ENCODE results near the gene IGFBP6. TPM values are rescaled to one million over a fixed set of nuclear protein-coding genes. Genes with fewer than 3 reads are reported as not detected.

The IGFBP6 gene
- total RNA-seq, 8 experiments from 2014 or later, result 0.41 to 480 (median 1.9) TPM

DNA sequence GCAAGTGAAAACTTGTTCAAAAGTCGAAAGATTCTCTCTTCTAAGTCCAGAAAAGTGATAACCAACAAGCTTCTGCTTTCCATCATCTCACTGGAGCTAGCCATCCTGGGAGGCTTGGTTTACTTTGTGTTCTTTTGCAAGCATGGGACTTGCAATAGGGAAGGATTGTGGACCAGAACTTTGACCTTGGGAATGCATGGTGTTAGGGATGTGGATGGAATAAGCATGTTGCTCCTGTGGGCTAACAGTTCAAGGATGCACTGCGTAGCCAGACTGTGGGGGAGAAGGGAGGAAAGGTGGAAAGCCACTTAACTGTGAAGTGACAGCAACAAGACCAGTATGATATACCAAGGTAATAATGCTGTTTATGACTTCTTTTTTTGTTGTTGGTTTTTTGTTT, 34.4 kb downstream of the IGFBP6 start:
- in situ Hi-C loops (cut with MboI; ENCODE audit: low pct_unique_long_range_greater_than_20kb in 2 of 9, low sequenced_read_pairs in 9 of 9, unreplicated experiment in 9 of 9), result no loop called here

DNA sequence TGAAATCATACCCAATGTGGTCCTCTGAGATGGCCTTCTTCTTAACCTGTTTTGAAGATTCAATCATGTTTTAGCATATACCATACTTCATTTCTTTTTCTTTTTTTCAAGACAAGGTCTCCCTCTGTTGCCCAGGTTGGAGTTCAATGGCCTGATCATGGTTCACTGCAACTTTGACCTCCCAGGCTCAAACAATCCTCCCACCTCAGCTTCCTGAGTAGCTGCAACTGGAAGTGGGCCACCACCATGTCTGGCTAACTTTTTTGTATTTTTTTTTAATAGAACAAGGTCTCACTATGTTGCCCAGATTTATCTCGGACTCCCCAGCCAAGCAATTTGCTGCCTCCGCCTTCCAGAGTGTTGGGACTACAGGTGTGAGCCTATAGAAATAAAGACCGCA, 36.3 kb downstream of the IGFBP6 start:
- in situ Hi-C loops (cut with MboI; ENCODE audit: low pct_unique_long_range_greater_than_20kb in 2 of 9, low sequenced_read_pairs in 9 of 9, unreplicated experiment in 9 of 9), result no loop called here
- ATAC-seq (replicated peaks in 6 of 8), result no peak
- no peak overlapping the region for H3K27ac ChIP-seq
- WGBS, 10 experiments, result 50 to 100% (median 86%) methylated on average over 2 to 3 of the region's 3 CpGs; no CpG with 5 or more reads in 2 of the 10 experiments
- no peaks in the 10 kb centered on the region for H3K4me1 ChIP-seq (replicated peaks in 1 of 2)
- no peak overlapping the region for H3K4me3 ChIP-seq

More for the DNA sequence above, 34.4 kb downstream of the IGFBP6 start:
- Histone ChIP-seq H3K4me3 (no peak overlapping the region), H3K4me1 (replicated peaks in 1 of 2) (no peaks in the 10 kb centered on the region), H3K27ac (no peak overlapping the region)
- 60 to 93% (median 82%) methylated on average over 1 to 2 of the region's 2 CpGs; no CpG with 5 or more reads in 5 of the 10 experiments for WGBS, 10 experiments
- ATAC-seq (replicated peaks in 6 of 8), result no peak

DNA sequence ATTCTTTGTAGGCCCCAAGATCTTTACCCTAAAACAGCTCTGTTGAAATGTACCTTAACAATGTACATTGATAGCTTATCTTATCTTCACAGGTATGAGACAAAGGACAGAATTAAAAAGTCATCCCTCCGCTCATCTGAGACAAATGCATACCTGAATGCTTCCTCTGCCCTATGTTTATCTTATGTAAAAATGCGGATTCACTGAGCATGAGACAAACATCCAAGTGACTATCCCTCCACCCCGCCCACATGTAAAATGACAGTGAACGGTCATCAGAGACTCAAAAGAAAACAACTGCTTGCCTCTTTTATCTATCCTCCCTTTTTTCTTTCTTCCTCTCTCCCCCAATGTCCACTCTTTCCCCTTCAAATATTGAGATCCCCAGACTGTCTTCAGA, 45.9 kb downstream of the IGFBP6 start:
- in situ Hi-C loops (cut with MboI; ENCODE audit: low pct_unique_long_range_greater_than_20kb in 2 of 9, low sequenced_read_pairs in 9 of 9, unreplicated experiment in 9 of 9), result no loop called here
- WGBS, 10 experiments, result 0 to 86% (median 80%) methylated on average over 1 to 4 of the region's 4 CpGs; no CpG with 5 or more reads in 1 of the 10 experiments
- ATAC-seq (replicated peaks in 6 of 8), result peak in 3 of 8 experiments; percentile 59 to 87 (median 86)
- no peak overlapping the region for H3K27ac ChIP-seq
- no peaks in the 10 kb centered on the region for H3K4me1 ChIP-seq (replicated peaks in 1 of 2)
- no peak overlapping the region for H3K4me3 ChIP-seq

DNA sequence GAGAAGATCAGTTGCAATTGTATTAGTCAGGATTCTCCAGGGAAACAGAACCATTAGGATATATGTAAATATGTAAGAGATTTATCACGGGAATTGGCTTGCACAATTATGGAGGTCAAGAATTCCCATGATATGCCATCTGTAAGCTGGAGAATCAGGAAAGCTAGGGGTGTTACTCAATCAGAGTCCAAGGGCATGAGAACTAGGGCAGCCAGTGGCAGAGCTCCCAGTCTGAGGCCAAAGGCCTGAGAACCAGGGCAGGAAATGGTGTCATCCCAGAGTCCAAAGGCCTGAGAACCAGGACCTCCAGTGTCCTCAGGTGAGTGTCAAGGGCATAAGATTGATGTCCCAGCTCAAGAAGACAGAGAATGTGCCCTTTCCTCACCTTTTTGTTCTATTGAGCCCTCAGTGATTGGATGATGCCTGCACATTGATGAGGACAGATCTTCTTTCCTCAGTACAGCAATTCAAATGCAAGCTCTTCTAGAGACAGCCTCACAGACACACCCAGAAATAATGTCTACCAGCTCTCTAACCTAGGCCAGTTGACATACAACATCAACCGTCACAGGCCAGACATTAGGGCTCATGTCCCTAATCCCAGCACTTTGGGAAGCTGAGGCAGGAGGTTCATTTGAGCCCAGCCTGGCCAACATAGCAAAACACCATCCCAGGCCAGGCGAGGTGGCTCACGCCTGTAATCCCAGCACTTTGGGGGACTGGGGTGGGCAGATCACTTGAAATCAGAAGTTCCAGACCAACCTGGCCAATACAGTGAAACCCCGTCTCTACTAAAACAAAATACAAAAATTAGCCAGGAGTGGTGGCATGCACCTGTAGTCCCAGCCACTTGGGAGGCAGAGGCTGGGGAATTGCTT, 48.2 kb downstream of the IGFBP6 start:
- H3K27ac ChIP-seq, result no peak overlapping the region
- WGBS, 10 experiments, result 47 to 100% (median 70%) methylated on average over 1 to 5 of the region's 5 CpGs; no CpG with 5 or more reads in 1 of the 10 experiments
- H3K4me1 ChIP-seq (replicated peaks in 1 of 2), result peaks cover 0 to 3% of the 10 kb centered on the region in 2 donors
- ATAC-seq (replicated peaks in 6 of 8), result peak in 3 of 8 experiments; percentile 55 to 68 (median 61)
- H3K4me3 ChIP-seq, result no peak overlapping the region
- in situ Hi-C loops (cut with MboI; ENCODE audit: low pct_unique_long_range_greater_than_20kb in 2 of 9, low sequenced_read_pairs in 9 of 9, unreplicated experiment in 9 of 9), result no loop called here

DNA sequence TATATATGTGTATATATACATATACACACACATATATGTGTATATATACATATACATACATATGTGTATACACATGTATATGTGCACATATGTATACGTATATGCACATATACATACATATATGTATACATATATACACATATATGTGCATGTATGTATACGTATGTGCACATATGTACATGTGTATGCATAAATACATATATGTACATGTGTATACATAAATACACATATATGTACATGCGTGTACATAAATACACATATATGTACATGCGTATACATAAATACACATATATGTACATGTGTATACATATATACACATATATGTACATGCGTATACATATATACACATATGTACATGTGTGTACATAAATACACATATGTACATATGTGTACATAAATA, 49.7 kb downstream of the IGFBP6 start:
- H3K27ac ChIP-seq, result no peak overlapping the region
- H3K4me3 ChIP-seq, result no peak overlapping the region
- WGBS, 10 experiments, result 60 to 100% (median 93%) methylated on average over 1 to 3 of the region's 5 CpGs; no CpG with 5 or more reads in 5 of the 10 experiments
- H3K4me1 ChIP-seq (replicated peaks in 1 of 2), result peaks cover 0 to 11% of the 10 kb centered on the region in 2 donors
- in situ Hi-C loops (cut with MboI; ENCODE audit: low pct_unique_long_range_greater_than_20kb in 2 of 9, low sequenced_read_pairs in 9 of 9, unreplicated experiment in 9 of 9), result no loop called here
- ATAC-seq (replicated peaks in 6 of 8), result no peak

DNA sequence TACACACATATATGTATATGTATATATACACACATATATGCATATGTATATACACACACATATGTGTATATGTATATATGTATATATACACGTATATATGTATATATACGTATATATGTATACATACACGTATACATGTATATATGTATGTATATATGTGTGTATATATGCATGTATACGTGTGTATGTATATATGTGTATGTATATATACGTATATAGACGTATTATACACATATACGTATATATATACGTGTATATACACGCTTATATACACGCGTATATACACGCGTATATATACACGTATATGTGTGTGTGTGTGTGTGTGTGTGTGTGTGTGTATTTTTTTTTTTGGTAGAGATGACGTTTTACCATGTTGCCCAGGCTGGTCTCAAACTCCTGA, 50.2 kb downstream of the IGFBP6 start:
- no peak for ATAC-seq (replicated peaks in 6 of 8)
- Histone ChIP-seq H3K4me3 (no peak overlapping the region), H3K27ac (no peak overlapping the region), H3K4me1 (replicated peaks in 1 of 2) (peaks cover 0 to 11% of the 10 kb centered on the region in 2 donors)
- in situ Hi-C loops (cut with MboI; ENCODE audit: low pct_unique_long_range_greater_than_20kb in 2 of 9, low sequenced_read_pairs in 9 of 9, unreplicated experiment in 9 of 9), result no loop called here
- WGBS, 10 experiments, result 60 to 86% methylated on average over 1 to 12 of the region's 15 CpGs; no CpG with 5 or more reads in 8 of the 10 experiments

DNA sequence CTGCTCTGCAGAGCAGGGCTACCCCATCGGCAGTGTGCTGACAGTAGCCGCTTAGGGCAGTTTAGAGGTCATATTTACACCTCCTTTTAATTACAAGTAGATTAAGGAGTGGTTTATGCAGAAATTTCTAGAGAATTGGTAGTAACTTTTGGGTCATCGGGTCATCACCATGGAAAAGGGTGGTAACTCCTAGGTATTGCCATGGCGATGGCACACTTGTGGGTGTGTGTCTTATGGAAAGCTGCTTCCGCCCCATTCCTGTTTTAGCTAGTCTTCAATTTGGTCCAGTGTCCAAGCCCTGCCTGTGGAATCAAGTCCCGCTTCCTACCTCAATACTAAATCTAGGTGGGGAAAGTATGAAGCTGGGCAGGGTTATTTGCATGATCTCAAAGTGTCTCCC, 53.6 kb downstream of the IGFBP6 start:
- 20 to 100% (median 83%) methylated on average over 1 to 6 of the region's 6 CpGs; no CpG with 5 or more reads in 2 of the 10 experiments for WGBS, 10 experiments
- Histone ChIP-seq H3K4me3 (no peak overlapping the region), H3K27ac (no peak overlapping the region), H3K4me1 (replicated peaks in 1 of 2) (peaks cover 0 to 11% of the 10 kb centered on the region in 2 donors)
- in situ Hi-C loops (cut with MboI; ENCODE audit: low pct_unique_long_range_greater_than_20kb in 2 of 9, low sequenced_read_pairs in 9 of 9, unreplicated experiment in 9 of 9), result no loop called here
- ATAC-seq (replicated peaks in 6 of 8), result peak in 7 of 8 experiments; percentile 17 to 91 (median 33)

Other genes starting within 250 kb of the IGFBP6 start
- gene KRT78, start 248.7 kb upstream of the IGFBP6 start, total RNA-seq, result 1 to 10 TPM in 2 of 8 experiments, under 1 TPM in 3, not detected in 3; 0.09 to 1.5 (median 0.71) TPM
- 10 to 100 TPM in 2 of 8 experiments, 1 to 10 TPM in 6; 1.2 to 11.5 (median 8.3) TPM for gene KRT8, start 192.6 kb upstream of the IGFBP6 start, total RNA-seq
- gene KRT18, start 148.5 kb upstream of the IGFBP6 start, total RNA-seq, result 10 to 100 TPM in 4 of 8 experiments, 1 to 10 TPM in 3, under 1 TPM in 1; 0.43 to 88.6 (median 14.6) TPM
- gene EIF4B, start 91.2 kb upstream of the IGFBP6 start, total RNA-seq, result 100 to 1,000 TPM; 367 to 585 (median 537) TPM
- gene TNS2, start 47.6 kb upstream of the IGFBP6 start, total RNA-seq, result 10 to 100 TPM in 3 of 8 experiments, 1 to 10 TPM in 5; 3.4 to 24.6 (median 7.6) TPM
- gene SPRYD3, start 18.3 kb upstream of the IGFBP6 start, total RNA-seq, result 10 to 100 TPM; 10.8 to 40.1 (median 17.9) TPM
- gene SOAT2, start 5.8 kb downstream of the IGFBP6 start, total RNA-seq, result 1 to 10 TPM in 2 of 8 experiments, not detected in 6; 1.0 to 1.8 TPM
- gene ZNF740, start 83.1 kb downstream of the IGFBP6 start, total RNA-seq, result 10 to 100 TPM; 13.8 to 39.8 (median 19.1) TPM
- gene CSAD, start 83.3 kb downstream of the IGFBP6 start, total RNA-seq, result 100 to 1,000 TPM in 1 of 8 experiments, 10 to 100 TPM in 6, 1 to 10 TPM in 1; 8.0 to 106 (median 27.7) TPM
- gene ITGB7, start 109.6 kb downstream of the IGFBP6 start, total RNA-seq, result 1 to 10 TPM in 3 of 8 experiments, under 1 TPM in 5; 0.05 to 1.6 (median 0.80) TPM
- gene RARG, start 134.5 kb downstream of the IGFBP6 start, total RNA-seq, result 10 to 100 TPM in 3 of 8 experiments, 1 to 10 TPM in 4, under 1 TPM in 1; 0.33 to 37.3 (median 4.2) TPM
- gene ESPL1, start 170.6 kb downstream of the IGFBP6 start, total RNA-seq, result 10 to 100 TPM in 3 of 8 experiments, under 1 TPM in 5; 0.50 to 15.2 (median 0.66) TPM
- 1,000 to 10,000 TPM in 4 of 8 experiments, 100 to 1,000 TPM in 4; 433 to 1,182 (median 923) TPM for gene PFDN5, start 197.9 kb downstream of the IGFBP6 start, total RNA-seq
- gene MYG1, start 202.0 kb downstream of the IGFBP6 start, total RNA-seq, result 100 to 1,000 TPM in 1 of 8 experiments, 10 to 100 TPM in 7; 70.2 to 101 (median 87.1) TPM
- 100 to 1,000 TPM in 1 of 8 experiments, 10 to 100 TPM in 7; 46.8 to 111 (median 64.1) TPM for gene AAAS, start 223.9 kb downstream of the IGFBP6 start, total RNA-seq
- 1 to 10 TPM in 1 of 8 experiments, under 1 TPM in 7; 0.14 to 1.4 (median 0.24) TPM for gene SP7, start 238.7 kb downstream of the IGFBP6 start, total RNA-seq

Measured in motor neuron (in vitro differentiated cells).